ENCODE measurements around the gene PIN4.
"Not testable (repeated sequence)": the region's sequence is repeated elsewhere in the genome, so short reads cannot be mapped to it uniquely, and the experiment has no call there.

The PIN4 gene

GRCh38 chrX:72181178-72182125, at the start of gene PIN4:
Gene PIN4, plus strand, starts transcription at chrX:72181757. Its CDS starts 29 bp downstream, at chrX:72181786.
- peak; percentile 97 for DNase-seq (ENCODE audit: low read depth, low spot score)

- no peak for DNase-seq (ENCODE audit: low read depth, low spot score)
These were observed 49.1 kb upstream of the PIN4 start for GRCh38 chrX:72132456-72132855.

GRCh38 chrX:72133851-72134546, 47.6 kb upstream of the PIN4 start:
- DNase-seq (ENCODE audit: low read depth, low spot score), result no peak

GRCh38 chrX:72137846-72138495, 43.6 kb upstream of the PIN4 start:
- DNase-seq (ENCODE audit: low read depth, low spot score), result no peak

- no peak for DNase-seq (ENCODE audit: low read depth, low spot score)
These were observed 42.0 kb upstream of the PIN4 start for GRCh38 chrX:72139538-72139937.

- no peak for DNase-seq (ENCODE audit: low read depth, low spot score)
These were observed 40.1 kb upstream of the PIN4 start for GRCh38 chrX:72141372-72142004.

GRCh38 chrX:72142094-72142793, 39.3 kb upstream of the PIN4 start:
- DNase-seq (ENCODE audit: low read depth, low spot score), result peak; percentile 21

- no peak for DNase-seq (ENCODE audit: low read depth, low spot score)
These were observed 38.6 kb upstream of the PIN4 start for GRCh38 chrX:72142794-72143608.

- DNase-seq (ENCODE audit: low read depth, low spot score), result no peak
These were observed 38.0 kb upstream of the PIN4 start for GRCh38 chrX:72143609-72143907.

- DNase-seq (ENCODE audit: low read depth, low spot score), result no peak
These were observed 36.4 kb upstream of the PIN4 start for GRCh38 chrX:72145181-72145580.

GRCh38 chrX:72146527-72146926, 35.0 kb upstream of the PIN4 start:
- no peak for DNase-seq (ENCODE audit: low read depth, low spot score)

GRCh38 chrX:72158773-72159172, 22.8 kb upstream of the PIN4 start:
- DNase-seq (ENCODE audit: low read depth, low spot score), result no peak

GRCh38 chrX:72159769-72160168, 21.8 kb upstream of the PIN4 start:
- no peak for DNase-seq (ENCODE audit: low read depth, low spot score)

- no peak for DNase-seq (ENCODE audit: low read depth, low spot score)
These were observed 16.0 kb upstream of the PIN4 start for GRCh38 chrX:72165551-72165950.

GRCh38 chrX:72169008-72169728, 12.4 kb upstream of the PIN4 start:
- DNase-seq (ENCODE audit: low read depth, low spot score), result no peak

GRCh38 chrX:72176289-72176688, 5.3 kb upstream of the PIN4 start:
- DNase-seq (ENCODE audit: low read depth, low spot score), result not testable (repeated sequence)

GRCh38 chrX:72176981-72177380, 4.6 kb upstream of the PIN4 start:
- DNase-seq (ENCODE audit: low read depth, low spot score), result no peak

- no peak for DNase-seq (ENCODE audit: low read depth, low spot score)
These were observed 1.0 kb upstream of the PIN4 start for GRCh38 chrX:72180539-72180938.

- DNase-seq (ENCODE audit: low read depth, low spot score), result no peak
These were observed 1.4 kb downstream of the PIN4 start for GRCh38 chrX:72182924-72183323.

Measured in astrocyte of the hippocampus (primary cell).